ENCODE data around the gene PIK3CD. TPM values are rescaled to one million over a fixed set of nuclear protein-coding genes. Genes with fewer than 3 reads are reported as not detected.

PIK3CD gene
- total RNA-seq, 2 experiments from 2014 or later: 13.6 to 37.1 TPM

- Histone ChIP-seq H2AFZ (ENCODE audit: low read length) (no peak overlapping the region), H3K79me2 (ENCODE audit: insufficient read depth, low read depth, low read length) (no peaks in the 10 kb centered on the region), H3K9me2 (ENCODE audit: insufficient read depth, low read length) (no peaks in the 10 kb centered on the region), H3K4me3 (ENCODE audit: low read depth, low read length, poor library complexity, severe bottlenecking) (no peak overlapping the region), H3K36me3 (ENCODE audit: insufficient read depth, low read length) (no peaks in the 10 kb centered on the region), H3K4me2 (ENCODE audit: low read length) (no peak overlapping the region), H3K9me3 (ENCODE audit: low read length) (no peaks in the 10 kb centered on the region), H3K4me1 (ENCODE audit: insufficient read depth, low read length, poor library complexity, severe bottlenecking) (no peaks in the 10 kb centered on the region), H4K20me1 (ENCODE audit: insufficient read depth, low read length) (no peaks in the 10 kb centered on the region), H3K27ac (ENCODE audit: low read depth, low read length, poor library complexity, severe bottlenecking) (no peak overlapping the region)
- no TSS peak for BruUV-seq (replicated peaks)
- intact Hi-C loops (cut with micrococcal nuclease; ENCODE audit: unreplicated experiment): no loop called here
- TF ChIP-seq, protein P1, sequence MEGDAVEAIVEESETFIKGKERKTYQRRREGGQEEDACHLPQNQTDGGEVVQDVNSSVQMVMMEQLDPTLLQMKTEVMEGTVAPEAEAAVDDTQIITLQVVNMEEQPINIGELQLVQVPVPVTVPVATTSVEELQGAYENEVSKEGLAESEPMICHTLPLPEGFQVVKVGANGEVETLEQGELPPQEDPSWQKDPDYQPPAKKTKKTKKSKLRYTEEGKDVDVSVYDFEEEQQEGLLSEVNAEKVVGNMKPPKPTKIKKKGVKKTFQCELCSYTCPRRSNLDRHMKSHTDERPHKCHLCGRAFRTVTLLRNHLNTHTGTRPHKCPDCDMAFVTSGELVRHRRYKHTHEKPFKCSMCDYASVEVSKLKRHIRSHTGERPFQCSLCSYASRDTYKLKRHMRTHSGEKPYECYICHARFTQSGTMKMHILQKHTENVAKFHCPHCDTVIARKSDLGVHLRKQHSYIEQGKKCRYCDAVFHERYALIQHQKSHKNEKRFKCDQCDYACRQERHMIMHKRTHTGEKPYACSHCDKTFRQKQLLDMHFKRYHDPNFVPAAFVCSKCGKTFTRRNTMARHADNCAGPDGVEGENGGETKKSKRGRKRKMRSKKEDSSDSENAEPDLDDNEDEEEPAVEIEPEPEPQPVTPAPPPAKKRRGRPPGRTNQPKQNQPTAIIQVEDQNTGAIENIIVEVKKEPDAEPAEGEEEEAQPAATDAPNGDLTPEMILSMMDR (conservative IDR thresholded peaks at IDR 0.05; ENCODE audit: low read length): no peak
- no peak for TF ChIP-seq EZH2phosphoT487 (IDR thresholded peaks at IDR 0.05; ENCODE audit: borderline replicate concordance, low read depth, low read length)
- DNase-seq (ENCODE audit: low spot score): no peak
- ChIA-PET CTCF (ENCODE audit: unreplicated experiment) (no interaction called here), POLR2A (no interaction called here)
Measured at GRCh38 chr1:9663257-9663656, 11.7 kb downstream of the PIK3CD start.

DNA sequence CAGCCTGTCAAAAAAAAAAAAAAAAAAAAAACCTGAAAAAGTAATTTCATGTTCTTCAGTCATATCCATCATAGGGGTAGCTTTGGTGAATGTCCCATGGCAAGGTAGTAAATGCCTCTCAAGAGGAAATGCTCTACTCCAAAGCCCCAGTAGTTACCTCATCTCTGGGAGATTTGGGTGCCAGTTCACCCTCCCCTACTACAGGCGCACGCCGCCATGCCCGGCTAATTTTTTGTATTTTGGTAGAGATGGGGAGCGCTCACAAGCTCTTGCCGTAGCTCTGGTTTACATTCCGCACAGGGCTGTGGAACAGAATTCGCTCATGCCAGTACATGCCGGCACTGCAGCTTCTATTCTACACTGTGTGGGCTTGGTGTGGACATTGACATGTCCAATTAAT lies 13.7 kb downstream of the PIK3CD start:
- DNase-seq (ENCODE audit: low spot score): no peak
- no peaks in the 10 kb centered on the region for H3K9me2 ChIP-seq (ENCODE audit: insufficient read depth, low read length)
- H3K4me3 ChIP-seq (ENCODE audit: low read depth, low read length, poor library complexity, severe bottlenecking): no peak overlapping the region
- intact Hi-C loops (cut with micrococcal nuclease; ENCODE audit: unreplicated experiment): no loop called here
- TF ChIP-seq, protein P1 (conservative IDR thresholded peaks at IDR 0.05; ENCODE audit: low read length): no peak
- no peak for TF ChIP-seq EZH2phosphoT487 (IDR thresholded peaks at IDR 0.05; ENCODE audit: borderline replicate concordance, low read depth, low read length)
- H3K9me3 ChIP-seq (ENCODE audit: low read length): no peaks in the 10 kb centered on the region
- no TSS peak for BruUV-seq (replicated peaks)
- no peaks in the 10 kb centered on the region for H3K4me1 ChIP-seq (ENCODE audit: insufficient read depth, low read length, poor library complexity, severe bottlenecking)
- no peak overlapping the region for H3K4me2 ChIP-seq (ENCODE audit: low read length)
- H3K27ac ChIP-seq (ENCODE audit: low read depth, low read length, poor library complexity, severe bottlenecking): no peak overlapping the region
- H2AFZ ChIP-seq (ENCODE audit: low read length): no peak overlapping the region
- H4K20me1 ChIP-seq (ENCODE audit: insufficient read depth, low read length): no peaks in the 10 kb centered on the region
- ChIA-PET CTCF (ENCODE audit: unreplicated experiment) (no interaction called here), POLR2A (interaction anchor here (0.5 to 1.5 kb wide), 4 partner anchors 11 to 747 kb away, joined by 3 to 6 read pairs (median 4); no protein-coding TSS in a partner anchor)
- H3K36me3 ChIP-seq (ENCODE audit: insufficient read depth, low read length): no peaks in the 10 kb centered on the region
- no peaks in the 10 kb centered on the region for H3K79me2 ChIP-seq (ENCODE audit: insufficient read depth, low read depth, low read length)

DNA sequence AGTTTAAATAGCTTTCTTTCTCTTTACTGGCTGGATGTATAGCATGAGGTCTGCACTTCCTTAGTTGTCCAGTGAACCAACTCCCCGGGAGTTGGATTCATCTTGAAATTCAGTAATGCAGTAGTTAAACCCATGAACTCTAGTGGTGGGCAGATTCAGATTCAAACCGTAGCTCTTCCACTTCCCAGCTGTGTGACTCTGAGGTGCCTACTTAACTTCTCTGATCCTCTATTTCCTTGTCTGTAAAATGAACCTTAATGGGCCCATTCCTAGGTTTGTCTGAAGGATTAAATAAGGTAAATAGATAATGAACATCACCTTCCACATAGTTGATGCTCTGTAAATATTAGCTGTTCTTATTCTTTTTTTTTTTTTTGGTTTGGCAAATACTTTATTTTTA lies 16.5 kb downstream of the PIK3CD start:
- ChIA-PET CTCF (ENCODE audit: unreplicated experiment) (no interaction called here), POLR2A (interaction anchor here (0.5 to 1.4 kb wide), 4 partner anchors 10 to 110 kb away, joined by 3 to 8 read pairs (median 4); no protein-coding TSS in a partner anchor)
- Histone ChIP-seq H3K36me3 (ENCODE audit: insufficient read depth, low read length) (no peaks in the 10 kb centered on the region), H3K4me1 (ENCODE audit: insufficient read depth, low read length, poor library complexity, severe bottlenecking) (no peaks in the 10 kb centered on the region), H3K9me3 (ENCODE audit: low read length) (no peaks in the 10 kb centered on the region), H3K4me3 (ENCODE audit: low read depth, low read length, poor library complexity, severe bottlenecking) (no peak overlapping the region), H4K20me1 (ENCODE audit: insufficient read depth, low read length) (no peaks in the 10 kb centered on the region), H2AFZ (ENCODE audit: low read length) (no peak overlapping the region), H3K9me2 (ENCODE audit: insufficient read depth, low read length) (no peaks in the 10 kb centered on the region), H3K4me2 (ENCODE audit: low read length) (no peak overlapping the region), H3K27ac (ENCODE audit: low read depth, low read length, poor library complexity, severe bottlenecking) (no peak overlapping the region), H3K79me2 (ENCODE audit: insufficient read depth, low read depth, low read length) (no peaks in the 10 kb centered on the region)
- DNase-seq (ENCODE audit: low spot score): no peak
- intact Hi-C loops (cut with micrococcal nuclease; ENCODE audit: unreplicated experiment): no loop called here
- BruUV-seq (replicated peaks): no TSS peak
- no peak for TF ChIP-seq EZH2phosphoT487 (IDR thresholded peaks at IDR 0.05; ENCODE audit: borderline replicate concordance, low read depth, low read length)
- TF ChIP-seq, protein P1 (conservative IDR thresholded peaks at IDR 0.05; ENCODE audit: low read length): no peak
